Right cardiac atrium (tissue), 5 donors: Measurements from ENCODE around the gene STX18. TPM values are rescaled to one million over a fixed set of nuclear protein-coding genes. Genes with fewer than 3 reads are reported as not detected.
"Not testable (repeated sequence)": the region's sequence is repeated elsewhere in the genome, so short reads cannot be mapped to it uniquely, and the experiment has no call there.

ENCODE experiments used
- ATAC-seq, 2 donors: fragments of 200-7000 bp; cut with Tn5 transposase; one replicate each; pipeline versions ENCODE4 v1.8.0 to v1.9.1; 2020; ENCODE audit warnings: moderate library complexity in 2 of 2, mild to moderate bottlenecking in 1 of 2
- DNase-seq, 3 donors: peaks; one replicate each; pipeline ENCODE4 v3.0.0-alpha.2; 2020
- H3K27ac ChIP-seq: one replicate; pipeline ENCODE4 v1.5.1; 2013; ENCODE audit warnings: mild to moderate bottlenecking, low read length, control low read depth, moderate library complexity
- H3K27me3 ChIP-seq: one replicate; pipeline ENCODE4 v1.6.1; 2013; ENCODE audit not compliant: control insufficient read depth, insufficient read depth
- H3K4me1 ChIP-seq: one replicate; pipeline ENCODE4 v1.6.1; 2013; ENCODE audit warnings: low read length; ENCODE audit not compliant: control insufficient read depth, insufficient read depth
- H3K4me3 ChIP-seq: one replicate; pipeline ENCODE4 v1.5.1; 2013; ENCODE audit warnings: low read length, control low read depth
- H3K9me3 ChIP-seq: one replicate; pipeline ENCODE4 v1.6.1; 2013; ENCODE audit warnings: low read length; ENCODE audit not compliant: control insufficient read depth
- WGBS: extraction: QIAGEN DNeasy Blood & Tissue Kit; methylation state at CpG from one replicate; pipeline ENCODE4 v1.1.7; 2013; 5-methylcytosine and 5-hydroxymethylcytosine counted together
- intact Hi-C, 4 donors: fragments of 100-400 bp; cut with DNase I; formaldehyde crosslinking; loops; one replicate each; pipeline versions ENCODE4 v1.11.0 to v1.14.0; 2022 to 2023
- polyA plus RNA-seq: library from polyadenylated mRNA; stranded (reverse); fragments of 200-250 nt; gene quantifications from one replicate; pipeline ENCODE4 v1.2.3, GENCODE V29; 2013
- total RNA-seq, 4 donors: library from RNA; stranded (reverse); fragmentation: NEBNext Ultra II Directional; extraction: Animal tissue kit (Norgen Biotek cat#: 25700); gene quantifications; one replicate each; pipeline ENCODE4 v1.2.1, GENCODE V29; 2021
- donor health status: healthy with polysubstance abuse.
- donor health status: DM: no; HTN: yes; CAD: no.
- donor health status: DM: no; HTN: no; CAD: no.
- donor health status: DM: no; HTN: yes; CAD: no; lungs with severe emphysema.
- donor health status: DM: yes; HTN: yes; CAD: no.

The STX18 gene
- total and polyA plus RNA-seq, 5 donors = 14.9 to 25.9 (median 17.0) TPM

DNA sequence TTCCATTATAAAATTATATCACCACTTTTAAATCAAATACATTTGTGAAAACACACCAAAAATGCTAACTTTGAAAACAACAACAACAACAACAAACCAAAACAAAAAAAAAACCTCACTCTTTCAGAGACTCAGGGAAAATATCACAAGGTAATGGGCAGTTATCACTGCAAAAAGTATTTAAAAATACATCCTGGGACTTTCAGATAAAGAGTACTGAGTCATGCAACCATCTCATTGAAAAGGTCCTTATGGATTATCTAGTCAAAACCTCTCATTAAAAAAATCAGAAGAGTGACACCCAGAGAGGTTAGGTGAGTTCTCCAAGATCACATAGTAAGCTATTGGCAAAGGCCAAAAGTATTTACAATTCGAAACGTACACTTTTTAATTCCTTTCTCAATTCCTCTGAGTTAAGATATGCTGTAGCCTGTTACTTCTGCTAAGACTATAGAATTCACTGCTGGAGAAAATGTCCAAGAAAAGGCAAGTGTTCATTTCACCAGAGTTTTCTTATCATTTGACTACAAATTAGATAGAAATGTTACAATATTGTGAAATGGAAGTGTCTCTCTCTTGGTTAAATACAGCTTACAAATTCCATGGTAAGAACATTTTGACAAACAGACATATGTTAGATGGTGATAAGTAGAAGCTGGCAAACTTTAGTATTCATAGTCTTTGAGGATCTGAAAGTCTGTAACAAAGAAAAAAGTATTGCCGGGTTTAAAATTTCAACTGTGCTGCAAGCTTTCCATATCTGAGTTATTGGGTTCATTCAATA, 9.3 kb downstream of the STX18 start:
- 89% methylated on average over 3 of the region's 3 CpGs for WGBS
- H3K27ac ChIP-seq = no peak overlapping the region

DNA sequence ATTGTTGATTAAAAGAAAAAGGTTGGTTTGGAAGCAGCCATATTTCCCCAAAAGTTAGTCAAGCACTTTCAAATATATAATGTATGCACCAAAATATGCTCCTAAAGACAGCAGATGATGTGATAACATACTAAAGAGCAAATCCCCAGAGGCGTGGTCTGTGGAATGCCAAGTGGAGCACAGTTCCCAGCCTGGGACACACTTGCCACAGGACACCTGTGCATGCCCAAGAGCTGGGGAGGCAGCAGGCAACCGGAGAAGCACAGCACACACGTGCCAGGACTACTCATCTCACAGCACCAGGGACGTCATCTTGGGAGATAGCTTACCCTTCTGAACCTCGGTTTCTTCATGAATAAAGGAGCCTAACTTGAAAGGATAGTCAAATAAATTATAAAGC, 12.5 kb downstream of the STX18 start:
- no peaks in the 10 kb centered on the region for H3K4me1 ChIP-seq
- no peak overlapping the region for H3K4me3 ChIP-seq
- DNase-seq (no peak), ATAC-seq (no peak)
- intact Hi-C loops = no loop called here
- H3K27me3 ChIP-seq = no peaks in the 10 kb centered on the region
- H3K27ac ChIP-seq = no peak overlapping the region
- no peaks in the 10 kb centered on the region for H3K9me3 ChIP-seq
- 92% methylated on average over 5 of the region's 5 CpGs for WGBS

More for the DNA sequence above, 9.3 kb downstream of the STX18 start:
- ATAC-seq = no peak
- no peaks in the 10 kb centered on the region for H3K9me3 ChIP-seq
- no peaks in the 10 kb centered on the region for H3K4me1 ChIP-seq
- no peak for DNase-seq
- H3K27me3 ChIP-seq = no peaks in the 10 kb centered on the region
- intact Hi-C loops = no loop called here
- H3K4me3 ChIP-seq = no peak overlapping the region

DNA sequence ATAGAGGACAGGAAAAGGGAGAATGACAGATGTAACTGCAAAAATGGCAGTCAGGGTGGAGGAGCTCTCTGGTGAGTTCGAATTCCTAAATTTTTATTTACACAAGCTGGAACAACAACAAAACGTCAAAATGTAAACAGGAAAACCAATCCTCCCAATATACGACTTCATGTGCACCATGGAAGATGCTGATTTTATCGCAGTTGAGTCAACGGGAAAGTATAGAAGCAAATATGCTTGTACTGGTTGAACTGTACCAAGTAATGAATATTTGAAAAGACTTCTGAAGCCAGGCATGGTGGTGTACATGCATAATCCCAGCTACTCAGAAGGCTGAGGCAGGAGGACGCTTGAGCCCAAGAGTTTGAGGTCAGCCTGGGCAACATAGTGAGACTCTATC, 15.4 kb downstream of the STX18 start:
- H3K27me3 ChIP-seq = no peaks in the 10 kb centered on the region
- H3K4me3 ChIP-seq = no peak overlapping the region
- H3K9me3 ChIP-seq = no peaks in the 10 kb centered on the region
- no peak for ATAC-seq
- H3K27ac ChIP-seq = no peak overlapping the region
- 93% methylated on average over 6 of the region's 6 CpGs for WGBS
- H3K4me1 ChIP-seq = peaks cover 1% of the 10 kb centered on the region
- intact Hi-C loops = no loop called here
- no peak for DNase-seq

DNA sequence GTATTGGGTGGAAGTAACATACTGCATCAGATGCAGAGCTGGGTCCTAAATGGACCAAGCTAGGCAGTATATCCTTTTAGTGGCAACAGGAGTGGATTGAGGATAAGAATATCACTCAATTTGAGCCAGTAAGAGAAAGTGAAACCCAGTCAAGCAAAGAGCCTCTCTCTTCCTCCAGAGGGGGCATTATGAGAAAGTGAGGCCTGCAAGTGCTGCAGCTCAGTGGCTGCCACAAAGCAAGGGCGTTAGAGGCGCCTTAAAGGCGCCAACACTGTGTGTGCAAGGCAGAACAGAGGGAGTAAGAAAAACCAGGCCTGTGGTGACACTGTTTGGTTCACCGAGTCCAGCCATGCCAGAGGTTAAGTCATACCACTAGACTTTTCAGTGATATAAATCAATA, 17.5 kb downstream of the STX18 start:
- no peak for ATAC-seq
- Histone ChIP-seq H3K27me3 (no peaks in the 10 kb centered on the region), H3K4me1 (peaks cover 1% of the 10 kb centered on the region), H3K27ac (no peak overlapping the region), H3K4me3 (no peak overlapping the region), H3K9me3 (no peaks in the 10 kb centered on the region)
- intact Hi-C loops = no loop called here
- WGBS = 92% methylated on average over 4 of the region's 4 CpGs
- no peak for DNase-seq

DNA sequence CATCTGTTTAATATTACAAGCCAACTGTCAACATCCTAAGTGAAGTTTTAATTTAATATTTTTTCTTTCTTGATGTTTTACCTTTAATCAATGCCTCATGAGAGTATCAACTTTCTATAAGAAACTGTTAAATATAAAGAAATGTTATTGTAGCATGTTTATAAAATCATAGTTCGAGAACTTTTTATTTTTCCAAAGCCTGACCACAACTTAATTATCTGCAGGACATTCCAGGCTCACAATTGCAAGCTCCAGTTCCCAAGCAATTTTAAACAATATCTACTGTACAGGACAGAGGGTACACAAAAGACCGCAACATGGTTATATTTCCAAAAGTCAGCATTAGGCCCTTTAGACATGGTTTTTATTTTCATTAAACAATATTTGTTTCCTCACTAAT, 20.1 kb downstream of the STX18 start:
- Histone ChIP-seq H3K4me1 (peaks cover 1% of the 10 kb centered on the region), H3K27ac (no peak overlapping the region), H3K27me3 (no peaks in the 10 kb centered on the region), H3K9me3 (no peaks in the 10 kb centered on the region), H3K4me3 (no peak overlapping the region)
- intact Hi-C loops = no loop called here
- no peak for ATAC-seq
- WGBS = 84% methylated on average over 2 of the region's 2 CpGs
- DNase-seq = no peak

- Histone ChIP-seq H3K9me3 (no peaks in the 10 kb centered on the region), H3K4me3 (no peak overlapping the region), H3K27me3 (no peaks in the 10 kb centered on the region), H3K4me1 (peaks cover 1% of the 10 kb centered on the region), H3K27ac (no peak overlapping the region)
- intact Hi-C loops = no loop called here
- ATAC-seq (no peak), DNase-seq (no peak)
- WGBS = 74% methylated on average over 3 of the region's 3 CpGs
Observed at GRCh38 chr4:4521136-4521535, 20.7 kb downstream of the STX18 start.

GRCh38 chr4:4519297-4519894, 22.5 kb downstream of the STX18 start:
- intact Hi-C loops = no loop called here
- Histone ChIP-seq H3K27ac (no peak overlapping the region), H3K4me3 (no peak overlapping the region), H3K27me3 (no peaks in the 10 kb centered on the region), H3K4me1 (peaks cover 2% of the 10 kb centered on the region), H3K9me3 (no peaks in the 10 kb centered on the region)
- 70% methylated on average over 4 of the region's 4 CpGs for WGBS
- no peak for ATAC-seq
- no peak for DNase-seq

GRCh38 chr4:4518747-4519146, 23.1 kb downstream of the STX18 start:
- Histone ChIP-seq H3K27ac (no peak overlapping the region), H3K4me3 (no peak overlapping the region), H3K4me1 (peaks cover 3% of the 10 kb centered on the region), H3K9me3 (no peaks in the 10 kb centered on the region), H3K27me3 (no peaks in the 10 kb centered on the region)
- WGBS = 91% methylated on average over 5 of the region's 5 CpGs
- DNase-seq (no peak), ATAC-seq (no peak)
- intact Hi-C loops = no loop called here

DNA sequence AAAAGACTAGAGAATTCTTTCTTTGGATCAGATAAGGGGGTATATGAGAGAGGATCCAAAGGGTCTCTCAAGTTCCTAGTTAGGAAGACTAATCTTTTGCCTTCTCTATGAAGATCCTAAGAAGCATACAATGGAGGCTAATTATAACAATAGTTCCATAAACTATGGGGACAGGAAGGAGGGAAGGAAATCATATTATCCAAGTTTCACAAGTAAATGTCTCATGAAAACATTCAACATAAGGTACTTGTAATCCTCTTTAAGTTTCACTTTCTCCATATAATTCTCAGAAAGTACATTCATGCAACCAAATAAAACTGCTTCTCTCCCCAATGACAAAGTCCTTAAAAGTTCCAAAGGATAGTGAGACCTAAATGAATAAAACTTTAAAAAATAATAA, 27.1 kb downstream of the STX18 start:
- Histone ChIP-seq H3K27me3 (no peaks in the 10 kb centered on the region), H3K4me1 (peaks cover 1% of the 10 kb centered on the region), H3K9me3 (no peaks in the 10 kb centered on the region), H3K27ac (no peak overlapping the region), H3K4me3 (no peak overlapping the region)
- intact Hi-C loops = no loop called here
- DNase-seq (no peak), ATAC-seq (no peak)

GRCh38 chr4:4512282-4512681, 29.6 kb downstream of the STX18 start:
- DNase-seq = no peak
- 75% methylated on average over 1 of the region's 1 CpG for WGBS
- intact Hi-C loops = no loop called here
- H3K4me1 ChIP-seq = peaks cover 1% of the 10 kb centered on the region
- H3K9me3 ChIP-seq = no peaks in the 10 kb centered on the region
- no peak overlapping the region for H3K27ac ChIP-seq
- no peak for ATAC-seq
- no peak overlapping the region for H3K4me3 ChIP-seq
- H3K27me3 ChIP-seq = no peaks in the 10 kb centered on the region

- H3K27me3 ChIP-seq, ATAC-seq, H3K4me3 ChIP-seq, H3K4me1 ChIP-seq, intact Hi-C loops, DNase-seq, H3K9me3 ChIP-seq, H3K27ac ChIP-seq: not testable (repeated sequence)
- WGBS = 96% methylated on average over 3 of the region's 3 CpGs
Observed at GRCh38 chr4:4510641-4511040, 31.2 kb downstream of the STX18 start.
